ENCODE data around the gene SSBP4. TPM values are rescaled to one million over a fixed set of nuclear protein-coding genes. Genes with fewer than 3 reads are reported as not detected.

Gene SSBP4
- polyA plus RNA-seq, 2 of the 4 experiments (the other 2 are of a cell fraction), result 6.9 to 43.2 TPM

DNA sequence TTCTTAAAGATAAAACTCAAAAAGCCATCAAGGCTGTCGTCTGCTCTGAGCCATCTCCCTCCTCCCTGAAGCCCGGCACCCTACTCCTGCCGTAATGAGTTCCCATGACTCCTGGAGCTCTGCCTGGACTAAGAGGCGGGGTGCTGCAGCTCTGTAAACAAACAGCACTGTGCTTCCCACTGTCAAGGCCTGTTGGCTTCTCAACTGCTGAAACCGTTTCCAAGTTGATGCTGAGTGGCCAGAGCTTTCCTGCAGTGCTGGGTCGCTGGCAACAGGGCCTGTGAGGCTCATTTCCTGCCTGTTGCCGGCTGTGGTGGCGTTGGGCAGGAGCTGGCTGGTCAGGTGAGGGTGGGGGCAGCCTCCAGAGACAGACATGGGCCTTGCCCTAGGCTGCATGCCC is 45.4 kb downstream of the SSBP4 start:
- WGBS (ENCODE audit: missing lambda C conversion rate), result 17% methylated on average over 5 of the region's 8 CpGs
- ATAC-seq, result no peak
- DNase-seq (ENCODE audit: low read depth in 1 of 2, low spot score in 1 of 2), result peak in 1 of 2 experiments; percentile 59
- no peak for TF ChIP-seq KDM1A (IDR thresholded peaks at IDR 0.05; ENCODE audit: low read depth)
- TF ChIP-seq SREBF2 (IDR thresholded peaks at IDR 0.05), result no peak
- no peak for TF ChIP-seq ZC3H11A (IDR thresholded peaks at IDR 0.05)
- no peak for TF ChIP-seq HEYL (CRISPR knock-in tag; IDR thresholded peaks at IDR 0.05)
- TF ChIP-seq, protein P1, sequence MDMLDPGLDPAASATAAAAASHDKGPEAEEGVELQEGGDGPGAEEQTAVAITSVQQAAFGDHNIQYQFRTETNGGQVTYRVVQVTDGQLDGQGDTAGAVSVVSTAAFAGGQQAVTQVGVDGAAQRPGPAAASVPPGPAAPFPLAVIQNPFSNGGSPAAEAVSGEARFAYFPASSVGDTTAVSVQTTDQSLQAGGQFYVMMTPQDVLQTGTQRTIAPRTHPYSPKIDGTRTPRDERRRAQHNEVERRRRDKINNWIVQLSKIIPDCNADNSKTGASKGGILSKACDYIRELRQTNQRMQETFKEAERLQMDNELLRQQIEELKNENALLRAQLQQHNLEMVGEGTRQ (IDR thresholded peaks at IDR 0.05), result no peak
- CTCF ChIA-PET, result interaction anchor here (0.7 to 11.5 kb wide), 6 partner anchors 11 to 124 kb away, joined by 3 to 168 read pairs (median 8); partner anchors contain the start of gene REX1BD
- POLR2A ChIA-PET, result no interaction called here
- no peak for FAIRE-seq
- H3K4me2 ChIP-seq, result peak overlapping the region; percentile 13; the same call in 2 of the 3 replicates
- H3K4me3 ChIP-seq, result no peak overlapping the region
- no peaks in the 10 kb centered on the region for H3K9me3 ChIP-seq
- peaks cover 56% of the 10 kb centered on the region for H3K4me1 ChIP-seq
- peak overlapping the region in 1 of 2 experiments; percentile 66; a peak in 3 of 6 replicates for H3K27ac ChIP-seq

DNA sequence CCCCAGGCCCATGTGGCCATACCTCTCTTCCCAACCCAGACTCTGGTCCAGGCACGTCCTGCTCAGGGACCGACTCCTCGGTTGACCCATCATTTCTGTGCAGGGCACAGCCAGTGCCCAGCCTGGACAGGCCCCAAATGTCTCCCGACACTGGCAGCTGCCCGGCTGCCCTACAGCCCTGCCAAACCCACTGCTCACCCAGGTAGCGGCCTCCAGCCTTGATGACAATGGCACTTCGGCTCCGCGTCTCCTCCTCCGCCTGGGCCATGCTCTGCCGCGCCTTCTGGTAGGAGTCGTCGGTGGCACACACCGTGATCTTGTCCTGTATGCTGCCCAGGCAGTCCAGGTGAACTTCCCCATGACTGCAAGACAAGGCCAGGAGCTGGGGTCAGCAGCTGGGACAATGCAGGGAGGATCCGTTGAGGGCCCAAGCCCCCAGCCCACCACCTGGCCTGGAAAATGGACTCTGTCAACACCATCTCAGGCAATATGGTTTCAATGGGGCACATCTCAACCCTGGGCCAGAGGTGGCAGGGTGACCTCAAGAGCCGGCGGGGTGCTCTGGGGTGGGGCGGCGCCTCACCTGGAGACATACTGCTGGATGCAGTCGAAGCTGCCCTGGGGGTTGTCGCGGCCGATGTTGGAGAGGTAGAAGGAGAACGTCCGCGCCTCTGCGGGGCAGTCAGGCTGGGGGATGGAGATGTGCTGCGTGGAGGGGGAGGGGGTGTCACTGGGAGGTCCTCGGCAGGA is 46.2 kb downstream of the SSBP4 start:
- ATAC-seq (no peak), FAIRE-seq (no peak), DNase-seq (ENCODE audit: low read depth in 1 of 2, low spot score in 1 of 2) (no peak)
- TF ChIP-seq BHLHE40 (IDR thresholded peaks at IDR 0.05; ENCODE audit: low read depth, low read length) (no peak), KDM5A (IDR thresholded peaks at IDR 0.05) (no peak), HDAC2 (IDR thresholded peaks at IDR 0.05) (no peak), ZC3H11A (IDR thresholded peaks at IDR 0.05) (no peak), HOXB5 (CRISPR knock-in tag; IDR thresholded peaks at IDR 0.05) (no peak), ZSCAN20 (CRISPR knock-in tag; IDR thresholded peaks at IDR 0.05) (no peak), RCOR1 (IDR thresholded peaks at IDR 0.05; ENCODE audit: low read depth, low read length) (no peak), HOXB13 (CRISPR knock-in tag; IDR thresholded peaks at IDR 0.05; ENCODE audit: low read depth) (no peak)
- TF ChIP-seq, protein P2, sequence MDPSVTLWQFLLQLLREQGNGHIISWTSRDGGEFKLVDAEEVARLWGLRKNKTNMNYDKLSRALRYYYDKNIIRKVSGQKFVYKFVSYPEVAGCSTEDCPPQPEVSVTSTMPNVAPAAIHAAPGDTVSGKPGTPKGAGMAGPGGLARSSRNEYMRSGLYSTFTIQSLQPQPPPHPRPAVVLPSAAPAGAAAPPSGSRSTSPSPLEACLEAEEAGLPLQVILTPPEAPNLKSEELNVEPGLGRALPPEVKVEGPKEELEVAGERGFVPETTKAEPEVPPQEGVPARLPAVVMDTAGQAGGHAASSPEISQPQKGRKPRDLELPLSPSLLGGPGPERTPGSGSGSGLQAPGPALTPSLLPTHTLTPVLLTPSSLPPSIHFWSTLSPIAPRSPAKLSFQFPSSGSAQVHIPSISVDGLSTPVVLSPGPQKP (IDR thresholded peaks at IDR 0.05; ENCODE audit: low read depth, low read length), result no peak
- TF ChIP-seq, protein P3, sequence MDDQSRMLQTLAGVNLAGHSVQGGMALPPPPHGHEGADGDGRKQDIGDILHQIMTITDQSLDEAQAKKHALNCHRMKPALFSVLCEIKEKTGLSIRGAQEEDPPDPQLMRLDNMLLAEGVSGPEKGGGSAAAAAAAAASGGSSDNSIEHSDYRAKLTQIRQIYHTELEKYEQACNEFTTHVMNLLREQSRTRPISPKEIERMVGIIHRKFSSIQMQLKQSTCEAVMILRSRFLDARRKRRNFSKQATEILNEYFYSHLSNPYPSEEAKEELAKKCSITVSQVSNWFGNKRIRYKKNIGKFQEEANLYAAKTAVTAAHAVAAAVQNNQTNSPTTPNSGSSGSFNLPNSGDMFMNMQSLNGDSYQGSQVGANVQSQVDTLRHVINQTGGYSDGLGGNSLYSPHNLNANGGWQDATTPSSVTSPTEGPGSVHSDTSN (IDR thresholded peaks at IDR 0.05), result no peak
- TF ChIP-seq, protein P4, sequence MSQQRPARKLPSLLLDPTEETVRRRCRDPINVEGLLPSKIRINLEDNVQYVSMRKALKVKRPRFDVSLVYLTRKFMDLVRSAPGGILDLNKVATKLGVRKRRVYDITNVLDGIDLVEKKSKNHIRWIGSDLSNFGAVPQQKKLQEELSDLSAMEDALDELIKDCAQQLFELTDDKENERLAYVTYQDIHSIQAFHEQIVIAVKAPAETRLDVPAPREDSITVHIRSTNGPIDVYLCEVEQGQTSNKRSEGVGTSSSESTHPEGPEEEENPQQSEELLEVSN (IDR thresholded peaks at IDR 0.05; ENCODE audit: borderline replicate concordance, low read depth), result no peak
- Histone ChIP-seq H3K9me3 (no peaks in the 10 kb centered on the region), H3K4me3 (no peak overlapping the region), H3K4me2 (peak overlapping the region; percentile 13; the same call in 1 of the 3 replicates), H3K27ac (peak overlapping the region in 1 of 2 experiments; percentile 66; a peak in 3 of 6 replicates), H3K4me1 (peaks cover 56% of the 10 kb centered on the region)
- POLR2A ChIA-PET, result no interaction called here
- WGBS (ENCODE audit: missing lambda C conversion rate), result 90% methylated on average over 8 of the region's 30 CpGs
- CTCF ChIA-PET, result interaction anchor here (1.4 to 11.5 kb wide), 5 partner anchors 10 to 123 kb away, joined by 3 to 168 read pairs (median 11); partner anchors contain the start of gene REX1BD

DNA sequence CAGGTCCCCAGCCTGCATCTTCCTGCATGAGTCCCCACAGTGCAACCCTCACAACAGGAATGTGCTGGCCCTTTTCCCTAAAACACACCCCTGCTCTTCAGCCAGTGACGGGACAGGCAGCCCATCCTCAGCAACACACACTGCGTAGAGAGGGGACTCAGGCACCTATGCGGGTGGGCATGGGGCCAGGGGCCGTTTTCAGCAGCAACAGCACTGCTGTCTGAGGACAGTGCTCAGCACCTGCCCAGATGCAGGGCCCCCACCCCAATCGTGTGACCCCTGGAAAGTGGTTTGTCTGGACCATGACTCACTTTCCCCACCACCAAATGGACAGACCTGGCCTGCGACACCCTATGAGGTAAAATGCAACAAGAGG is 46.8 kb downstream of the SSBP4 start:
- FAIRE-seq (no peak), DNase-seq (ENCODE audit: low read depth in 1 of 2, low spot score in 1 of 2) (no peak), ATAC-seq (no peak)
- H3K4me3 ChIP-seq, result no peak overlapping the region
- CTCF ChIA-PET, result interaction anchor here (1.7 to 11.5 kb wide), 2 partner anchors 17 to 55 kb away, joined by 6 to 168 read pairs; no protein-coding TSS in a partner anchor
- POLR2A ChIA-PET, result no interaction called here
- no peak overlapping the region for H3K4me2 ChIP-seq
- peaks cover 52% of the 10 kb centered on the region for H3K4me1 ChIP-seq
- H3K9me3 ChIP-seq, result no peaks in the 10 kb centered on the region
- no peak overlapping the region for H3K27ac ChIP-seq
- no CpG with 5 or more reads among the region's 6 CpGs for WGBS (ENCODE audit: missing lambda C conversion rate)
- TF ChIP-seq BHLHE40 (IDR thresholded peaks at IDR 0.05; ENCODE audit: low read depth, low read length), result no peak
- TF ChIP-seq JUNB (IDR thresholded peaks at IDR 0.05), result no peak
- no peak for TF ChIP-seq RNF2 (IDR thresholded peaks at IDR 0.05; ENCODE audit: borderline replicate concordance, low read depth)
- TF ChIP-seq JUN (IDR thresholded peaks at IDR 0.05), result no peak
- no peak for TF ChIP-seq EP300 (IDR thresholded peaks at IDR 0.05)
- TF ChIP-seq CHD2 (IDR thresholded peaks at IDR 0.05; ENCODE audit: low read length, partially characterized antibody), result no peak
- TF ChIP-seq, protein P3 (IDR thresholded peaks at IDR 0.05), result no peak
- TF ChIP-seq, protein P5, sequence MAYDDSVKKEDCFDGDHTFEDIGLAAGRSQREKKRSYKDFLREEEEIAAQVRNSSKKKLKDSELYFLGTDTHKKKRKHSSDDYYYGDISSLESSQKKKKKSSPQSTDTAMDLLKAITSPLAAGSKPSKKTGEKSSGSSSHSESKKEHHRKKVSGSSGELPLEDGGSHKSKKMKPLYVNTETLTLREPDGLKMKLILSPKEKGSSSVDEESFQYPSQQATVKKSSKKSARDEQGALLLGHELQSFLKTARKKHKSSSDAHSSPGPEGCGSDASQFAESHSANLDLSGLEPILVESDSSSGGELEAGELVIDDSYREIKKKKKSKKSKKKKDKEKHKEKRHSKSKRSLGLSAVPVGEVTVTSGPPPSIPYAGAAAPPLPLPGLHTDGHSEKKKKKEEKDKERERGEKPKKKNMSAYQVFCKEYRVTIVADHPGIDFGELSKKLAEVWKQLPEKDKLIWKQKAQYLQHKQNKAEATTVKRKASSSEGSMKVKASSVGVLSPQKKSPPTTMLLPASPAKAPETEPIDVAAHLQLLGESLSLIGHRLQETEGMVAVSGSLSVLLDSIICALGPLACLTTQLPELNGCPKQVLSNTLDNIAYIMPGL (CRISPR knock-in tag; IDR thresholded peaks at IDR 0.05; ENCODE audit: borderline replicate concordance), result no peak
- TF ChIP-seq TFCP2L1 (CRISPR knock-in tag; IDR thresholded peaks at IDR 0.05), result no peak
- no peak for TF ChIP-seq GATA3 (IDR thresholded peaks at IDR 0.05; ENCODE audit: borderline replicate concordance)
- TF ChIP-seq MAFK (IDR thresholded peaks at IDR 0.05; ENCODE audit: partially characterized antibody), result no peak
